ENCODE data around the gene FGFR1OP2.

DNA sequence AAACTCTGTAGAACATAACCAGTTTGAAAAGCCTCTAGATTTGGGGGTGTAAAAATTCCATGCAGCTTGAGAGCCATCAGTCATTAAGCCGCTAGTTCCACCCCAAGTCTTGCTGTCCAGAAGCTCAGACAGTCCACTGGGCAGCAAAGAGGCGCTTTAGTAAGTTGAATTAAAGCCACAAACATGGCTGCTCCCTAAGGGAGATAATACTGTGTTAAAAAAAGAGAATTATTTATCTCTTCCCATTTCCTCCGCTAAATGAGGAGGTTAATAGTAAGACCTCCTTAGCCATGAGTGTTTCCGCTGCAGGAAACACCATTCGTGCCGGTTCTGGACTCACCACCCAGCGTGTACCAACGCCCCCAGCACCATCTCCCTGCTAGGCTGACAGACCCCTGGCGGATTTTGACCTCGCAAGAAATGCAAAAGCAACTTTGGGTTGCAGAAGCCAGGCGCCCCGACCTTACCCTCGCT lies 75.4 kb downstream of the FGFR1OP2 start:
- no peak for TF ChIP-seq POLR2AphosphoS5 (IDR thresholded peaks at IDR 0.05; ENCODE audit: borderline replicate concordance, low read depth, low read length)
- TF ChIP-seq EZH2 (IDR thresholded peaks at IDR 0.05), result no peak
- no peak for TF ChIP-seq FOXP2 (optimal IDR thresholded peaks at IDR 0.05; ENCODE audit: control extremely low read depth, extremely low read length, insufficient read depth)

Data from SK-N-MC (cell line).